Hepatic stellate cell (primary cell): ENCODE data around the gene FGA.

Experiments used
- DNase-seq: peaks from one replicate; pipeline ENCODE4 v3.0.0; 2011; ENCODE audit warnings: low spot score

The FGA gene

DNA sequence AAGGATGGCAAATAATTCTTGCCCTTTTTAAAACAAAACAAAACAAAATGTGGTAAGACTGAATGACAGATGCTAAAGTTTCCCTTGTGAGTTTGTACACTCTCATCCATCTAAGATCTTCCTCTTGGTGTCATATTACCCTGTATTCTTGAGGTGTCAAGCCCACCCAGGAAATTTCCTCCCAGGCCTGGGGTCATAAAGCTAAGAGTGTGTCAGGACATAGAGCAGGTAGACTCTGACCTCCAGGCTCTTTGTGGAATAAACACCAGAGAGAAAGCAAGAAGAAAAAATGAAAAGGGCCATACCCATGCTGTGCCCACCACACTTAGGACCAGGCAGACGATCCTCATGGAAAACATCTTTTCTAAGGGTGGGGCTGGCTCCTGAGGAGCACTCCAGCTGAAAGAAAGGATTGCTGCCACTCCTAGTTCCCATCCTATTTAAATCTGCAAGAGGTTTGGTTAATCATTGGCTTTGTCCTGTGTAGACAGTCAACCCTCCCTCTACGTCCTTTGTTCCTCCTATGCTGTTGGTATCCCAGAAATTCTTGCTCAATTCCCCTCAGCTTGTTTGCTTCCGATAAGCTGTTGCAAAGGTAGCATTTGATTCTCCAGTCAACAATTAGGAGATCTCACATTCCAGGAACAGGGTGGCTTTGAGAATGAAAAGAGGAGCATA is at the start of gene FGA:
Gene FGA, minus strand, starts transcription at position 414 of the 678 bp plus-strand sequence. Its CDS starts 55 bp downstream, at position 359.
- DNase-seq, result no peak

DNA sequence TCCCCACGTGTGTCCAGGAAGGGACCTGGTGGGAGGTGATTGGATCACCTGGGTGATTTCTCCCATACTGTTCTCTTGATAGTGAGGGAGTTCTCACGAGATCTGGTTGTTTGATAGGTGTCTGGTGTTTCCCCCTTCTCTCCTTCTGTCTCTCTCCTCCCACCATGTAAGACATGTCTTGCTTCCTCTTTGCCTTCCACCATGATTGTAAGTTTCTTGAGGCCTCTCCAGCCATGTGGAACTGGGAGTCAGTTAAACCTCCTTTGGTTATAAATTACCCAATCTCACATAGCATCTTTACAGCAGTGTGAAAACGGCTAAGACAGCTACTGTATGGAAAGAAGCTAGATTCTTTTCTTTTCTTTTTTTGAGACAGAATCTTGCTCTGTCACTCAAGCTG is 43.5 kb upstream of the FGA start:
- no peak for DNase-seq

DNA sequence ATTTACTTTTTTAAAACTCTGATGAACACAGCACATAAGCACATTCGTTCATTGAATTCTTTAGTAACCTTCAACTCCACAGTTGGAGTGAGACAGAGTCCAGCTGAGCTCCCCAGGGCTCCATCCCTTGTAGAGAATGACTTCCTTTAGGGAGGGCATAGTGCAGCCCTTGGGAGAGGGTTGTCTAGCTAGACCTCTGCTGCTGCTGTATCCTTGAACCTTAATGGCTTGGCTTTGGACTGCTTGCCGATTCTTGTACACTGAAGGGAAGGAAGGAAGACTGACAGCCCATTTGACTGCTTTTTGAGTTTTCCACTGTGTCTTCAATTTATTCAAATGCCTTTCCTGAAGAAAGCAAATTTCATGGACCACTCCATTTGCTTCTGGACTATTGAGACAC is 41.3 kb upstream of the FGA start:
- no peak for DNase-seq

DNA sequence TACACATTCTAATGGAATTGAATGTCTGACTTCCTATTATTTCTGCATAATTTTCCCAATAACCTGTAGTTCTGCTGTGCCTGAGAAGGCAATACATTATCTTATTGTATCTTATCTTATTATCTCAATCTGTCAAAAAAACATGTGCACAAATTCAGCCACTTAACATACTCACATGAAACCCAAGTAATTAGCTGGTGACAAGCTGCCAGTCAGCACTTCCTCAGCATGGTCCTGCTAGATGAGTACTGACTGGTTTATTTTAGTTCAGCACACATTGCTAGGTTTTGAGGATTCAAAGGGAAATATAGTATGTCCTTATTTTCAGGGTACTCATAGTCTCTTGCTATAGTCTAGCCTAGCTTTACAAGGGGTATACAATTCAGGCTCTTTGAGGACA is 39.8 kb upstream of the FGA start:
- DNase-seq, result no peak

DNA sequence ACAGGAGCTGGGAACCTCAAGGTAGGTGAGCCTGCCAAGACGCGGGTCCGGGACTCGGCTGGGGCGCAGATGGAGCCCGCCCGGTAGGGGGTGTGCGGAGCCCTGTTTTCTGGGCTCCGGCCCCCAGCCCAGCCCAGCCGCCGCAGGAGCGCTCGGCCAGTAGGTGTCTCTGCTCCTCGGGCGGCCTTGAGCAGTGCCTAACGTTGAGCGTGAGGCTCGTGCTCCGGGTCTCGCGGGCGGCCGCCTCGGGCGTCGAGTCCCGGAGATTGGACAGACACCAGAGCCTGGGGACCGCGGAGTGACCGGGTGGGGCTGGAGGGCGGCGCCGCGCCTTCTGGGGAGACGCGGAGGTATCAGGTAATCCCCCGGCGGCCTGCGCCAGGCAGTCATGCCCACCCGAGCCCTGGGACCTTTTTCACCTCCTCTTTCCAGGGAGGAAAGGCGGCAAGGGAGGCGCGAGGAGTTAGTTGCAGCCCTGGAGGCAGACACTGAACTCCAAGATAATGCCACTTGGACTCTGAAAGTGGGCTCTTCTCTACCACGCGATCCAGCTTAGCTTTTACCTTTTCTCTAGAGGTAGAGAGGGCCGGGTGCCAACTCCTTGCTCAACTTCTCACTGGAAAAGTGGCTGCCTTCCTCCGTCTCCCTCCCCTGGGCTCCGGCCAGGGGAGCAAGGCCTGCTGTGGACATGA is 36.4 kb upstream of the FGA start:
- peak; percentile 7 for DNase-seq

DNA sequence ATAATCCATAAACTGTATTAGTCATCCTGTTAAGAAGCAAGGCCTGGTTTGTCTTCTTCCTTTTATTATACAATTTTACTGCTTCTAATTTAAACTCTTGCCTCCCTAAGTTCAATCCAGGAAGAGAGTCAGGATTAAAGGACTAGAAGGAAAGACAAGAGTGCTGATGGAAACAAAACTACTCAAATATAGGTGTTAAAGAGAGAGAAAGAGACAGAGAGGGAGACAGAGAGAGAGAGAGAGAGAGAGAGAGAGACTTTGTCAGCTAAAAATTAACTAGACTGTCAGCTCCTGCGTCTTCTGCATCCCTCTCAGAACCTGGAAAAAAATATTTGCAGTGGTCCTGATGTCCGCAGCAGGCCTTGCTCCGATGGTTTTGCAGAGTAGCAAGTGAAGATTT is 35.4 kb upstream of the FGA start:
- no peak for DNase-seq

DNA sequence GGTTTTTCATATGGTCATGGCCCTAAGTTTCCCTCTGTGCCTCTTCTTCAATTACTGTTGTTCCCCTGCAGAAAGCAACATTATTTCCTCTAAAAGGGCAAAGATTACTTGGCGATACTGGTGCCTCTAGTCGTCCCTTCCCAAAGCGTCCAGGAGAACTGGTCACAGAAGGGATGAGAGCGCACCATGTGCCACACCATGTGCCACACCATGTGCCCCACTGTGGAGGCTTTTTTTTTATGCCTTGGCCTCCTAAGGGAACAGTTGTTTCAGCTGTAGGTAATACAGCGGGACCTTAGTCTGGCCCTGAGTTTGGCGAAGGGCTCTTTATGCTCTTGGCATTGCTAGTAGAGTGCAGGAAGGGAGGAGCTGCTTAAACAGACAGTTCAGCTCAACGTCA is 33.5 kb upstream of the FGA start:
- no peak for DNase-seq

DNA sequence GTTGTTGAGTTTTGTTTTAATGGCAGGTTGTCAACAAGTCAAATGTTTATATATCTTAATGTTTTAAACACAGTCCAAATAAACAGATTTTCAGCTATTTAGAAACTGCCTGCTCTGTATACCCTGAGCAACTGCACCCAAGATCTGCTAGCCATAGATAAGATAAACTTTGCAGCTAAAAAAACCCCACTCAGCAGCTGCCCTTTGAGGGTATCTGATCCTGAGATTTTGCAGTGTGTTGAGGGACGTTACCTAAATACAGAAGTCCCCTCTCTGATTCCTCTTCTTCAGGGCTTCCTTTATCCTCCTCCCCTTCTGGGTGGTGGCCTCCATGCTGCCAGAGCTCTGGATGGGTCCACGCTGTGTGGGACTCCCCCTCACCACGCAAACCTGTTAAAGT is 32.9 kb upstream of the FGA start:
- DNase-seq, result no peak

DNA sequence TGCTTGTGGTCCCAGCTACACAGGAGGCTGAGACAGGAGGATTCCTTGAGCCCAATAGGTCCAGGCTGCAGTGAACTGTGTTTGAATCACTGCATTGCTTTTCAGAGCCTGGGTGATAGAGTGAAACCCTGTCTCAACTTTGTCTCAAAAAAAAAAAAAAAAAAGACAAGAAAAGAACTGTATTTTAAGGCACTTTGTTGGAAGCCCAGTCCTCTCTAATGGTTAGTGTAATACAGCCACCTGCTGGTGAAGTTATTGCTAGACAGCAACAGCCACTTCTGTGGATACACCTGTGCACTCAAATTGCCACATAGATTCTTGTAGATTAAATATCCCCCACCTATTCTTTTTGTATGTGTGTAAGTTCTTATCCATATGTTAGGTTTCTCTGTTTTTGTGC is 32.1 kb upstream of the FGA start:
- DNase-seq, result peak; percentile 22

DNA sequence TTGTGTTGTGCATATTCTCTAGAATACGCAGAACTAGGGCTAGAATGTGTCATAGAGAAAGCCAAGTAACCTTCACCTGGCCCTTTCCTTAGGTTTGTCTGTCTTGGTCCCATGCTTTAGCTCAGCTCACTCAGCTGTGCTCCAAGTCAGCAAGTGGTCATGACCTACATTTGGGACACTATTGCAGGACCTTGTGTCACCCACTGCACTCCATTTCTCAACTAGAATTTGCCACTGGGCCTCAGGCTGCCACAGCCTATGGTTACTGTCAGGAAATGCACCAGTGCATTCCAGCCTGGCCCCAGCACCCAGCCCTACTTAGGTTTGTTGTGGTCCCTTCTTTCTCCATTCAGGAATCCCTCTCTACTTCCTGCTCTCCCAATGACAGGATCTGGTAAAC is 29.6 kb upstream of the FGA start:
- no peak for DNase-seq

DNA sequence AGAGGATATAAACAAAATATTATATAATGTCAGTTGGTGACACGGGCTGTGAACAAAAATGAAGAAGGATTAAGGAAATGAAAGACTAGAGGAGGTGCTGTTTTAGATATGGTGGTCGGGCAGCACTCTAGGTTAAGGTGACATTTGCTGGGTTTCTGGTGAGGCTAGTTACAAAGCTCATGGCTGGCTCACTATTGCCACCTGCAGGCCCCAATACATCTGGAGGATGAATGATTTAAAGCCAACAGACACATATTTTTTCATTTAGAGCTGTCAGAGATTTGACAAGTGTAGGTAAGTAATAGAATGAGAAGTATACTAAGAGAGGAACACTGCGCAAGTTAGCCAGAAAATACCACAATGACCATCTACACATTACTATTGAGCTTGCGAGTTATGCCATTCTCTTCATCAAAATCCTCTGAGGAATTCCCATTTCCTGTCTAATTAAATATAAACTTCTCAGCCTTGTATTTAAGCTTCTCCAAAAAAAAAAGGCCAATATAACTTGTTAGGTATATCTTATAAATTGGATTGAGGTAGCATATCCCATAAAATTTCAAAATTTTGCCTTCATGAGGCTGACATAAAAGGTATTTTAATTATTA is 28.3 kb upstream of the FGA start:
- DNase-seq, result peak; percentile 19

DNA sequence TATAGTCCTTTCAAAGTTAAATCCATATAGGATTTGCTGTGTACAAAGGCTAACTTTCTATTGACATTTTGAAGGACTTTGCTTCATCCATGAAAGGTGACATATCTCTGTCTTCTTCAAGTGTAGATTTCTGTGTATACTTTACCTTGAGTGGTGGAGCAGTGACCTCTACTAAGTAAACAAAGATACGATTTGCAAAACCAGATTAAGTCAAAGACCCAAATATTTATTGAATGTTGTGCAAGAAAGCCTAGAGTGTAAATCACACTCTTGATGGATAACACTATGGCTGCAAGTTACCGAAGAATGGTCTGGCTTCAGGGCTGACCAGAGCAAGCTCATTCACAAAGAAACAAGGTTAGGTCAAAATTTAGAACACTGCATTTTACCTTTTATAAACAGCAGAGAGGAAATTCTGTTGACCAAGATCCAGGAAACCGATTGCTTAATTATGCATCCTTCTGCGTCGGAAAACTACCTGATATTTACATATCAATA is 27.3 kb upstream of the FGA start:
- DNase-seq, result no peak

DNA sequence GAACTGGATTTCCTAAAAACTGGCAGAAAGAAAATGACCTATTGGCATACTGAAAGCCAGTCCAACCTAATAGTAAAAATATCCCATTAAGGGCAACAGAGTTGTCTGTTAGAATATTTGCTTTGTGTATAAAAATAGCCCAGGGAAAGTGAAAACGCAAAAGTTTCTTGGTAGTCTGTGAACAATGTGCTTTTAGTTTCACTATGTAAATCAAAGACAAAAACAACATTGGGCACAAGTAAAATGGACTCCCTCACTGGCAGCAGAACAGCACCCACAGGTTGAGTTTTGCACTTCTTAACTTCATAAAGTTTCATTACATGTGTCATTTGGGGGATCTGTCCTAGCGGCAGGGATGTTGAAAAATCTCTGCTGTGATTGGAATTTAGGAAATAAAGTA is 26.2 kb upstream of the FGA start:
- DNase-seq, result no peak

DNA sequence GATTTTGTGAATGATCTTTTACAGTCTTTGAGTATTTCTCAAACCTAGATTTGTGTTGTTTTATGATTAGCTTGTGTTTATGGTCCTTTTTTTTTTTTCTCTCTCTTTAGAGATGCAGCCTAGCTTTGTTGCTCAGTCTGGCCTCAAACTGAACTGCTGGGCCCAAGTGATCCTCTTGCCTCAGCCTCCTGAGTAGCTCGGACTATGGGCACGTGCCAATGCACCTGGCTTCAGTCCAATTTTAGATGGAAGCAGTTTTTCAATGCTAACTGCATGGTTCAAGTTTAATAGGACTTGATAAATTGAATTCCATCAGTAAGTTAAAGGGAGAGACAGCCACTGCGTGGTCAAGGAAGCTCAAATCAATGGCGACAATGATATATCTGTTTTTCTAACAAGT is 25.7 kb upstream of the FGA start:
- no peak for DNase-seq

DNA sequence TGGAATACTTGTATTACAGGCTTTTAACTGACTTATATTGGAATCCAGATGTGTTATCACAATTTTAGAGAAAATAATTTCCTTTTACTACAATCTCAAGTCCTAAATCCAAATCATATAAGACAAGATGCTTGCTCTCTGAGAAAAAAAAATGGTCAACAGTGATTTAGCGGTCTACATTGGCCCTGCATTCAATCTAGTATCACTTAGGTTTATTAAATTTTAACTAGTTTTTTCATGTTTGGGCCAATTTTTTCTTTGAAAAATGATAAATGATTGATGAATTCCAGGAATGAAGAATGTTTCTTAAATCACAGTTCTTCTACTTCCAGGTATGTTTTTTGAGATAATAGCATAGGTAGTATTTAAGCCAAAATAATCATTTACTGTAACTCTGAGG is 24.7 kb upstream of the FGA start:
- no peak for DNase-seq

DNA sequence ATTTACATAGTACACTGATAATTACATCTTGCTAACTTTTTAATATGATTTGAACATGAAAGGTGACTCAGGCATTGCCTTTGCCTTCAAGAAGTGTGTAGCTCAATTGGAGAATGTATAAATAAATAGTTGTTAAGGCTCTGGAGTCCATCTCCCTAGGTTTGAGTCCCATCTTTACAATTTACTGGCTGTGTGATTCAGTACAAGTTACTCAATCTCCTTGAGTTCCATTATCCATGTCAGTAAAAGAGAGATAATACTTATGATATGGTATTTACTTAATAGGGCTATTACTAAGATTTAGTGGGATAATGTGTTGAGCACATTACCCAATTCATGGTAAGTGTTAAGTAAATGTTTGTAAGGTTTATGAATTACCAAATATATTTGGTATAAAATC is 23.8 kb upstream of the FGA start:
- no peak for DNase-seq

DNA sequence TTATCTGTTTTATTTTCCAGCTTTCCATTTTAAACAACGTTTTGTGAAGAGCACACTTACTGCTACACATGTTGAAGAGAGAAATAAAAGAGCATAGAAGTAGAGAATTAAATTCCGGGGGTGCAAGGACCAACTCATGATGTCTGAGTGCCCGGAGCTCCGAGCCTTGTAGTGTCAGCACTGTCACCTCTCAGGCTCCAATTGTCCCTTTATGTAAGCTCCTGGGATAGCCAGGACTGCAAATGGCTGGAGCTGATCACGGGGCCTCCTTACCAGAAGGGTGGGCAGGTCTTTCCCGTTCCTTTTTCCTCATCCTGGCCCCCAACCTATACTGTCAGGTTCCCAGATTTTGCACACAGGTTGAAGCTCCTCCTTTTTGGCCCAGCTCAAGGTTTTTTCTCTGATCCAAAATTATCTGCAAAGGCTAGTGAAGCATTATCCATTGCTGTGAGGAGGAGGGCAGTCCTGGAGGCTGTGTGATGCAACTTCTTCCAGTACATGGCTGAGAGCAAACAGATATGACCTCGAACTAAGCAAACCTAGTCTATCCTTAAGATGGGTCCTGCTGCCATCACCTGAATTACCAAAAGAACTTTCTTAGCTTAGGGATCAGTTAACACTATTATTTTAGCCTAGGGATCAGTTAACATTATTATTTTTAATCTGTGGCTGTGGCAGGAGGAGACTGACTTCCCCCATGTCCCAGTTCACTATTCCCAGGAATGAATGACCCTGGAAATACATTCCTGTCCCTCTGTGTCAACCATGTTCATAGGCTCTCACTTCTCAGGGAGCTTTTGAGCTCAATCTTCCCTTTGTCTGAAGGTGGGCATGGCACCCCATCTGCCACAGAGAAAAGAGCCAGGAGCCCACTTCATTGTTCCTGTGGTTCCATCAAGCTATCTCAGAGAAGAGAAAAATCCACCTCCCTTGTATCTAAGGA is 22.2 kb upstream of the FGA start, which contains the start of gene FGG:
Gene FGG, minus strand, starts transcription at position 185 of the 943 bp plus-strand sequence. Its CDS starts 47 bp downstream, at position 138.
- no peak for DNase-seq

DNA sequence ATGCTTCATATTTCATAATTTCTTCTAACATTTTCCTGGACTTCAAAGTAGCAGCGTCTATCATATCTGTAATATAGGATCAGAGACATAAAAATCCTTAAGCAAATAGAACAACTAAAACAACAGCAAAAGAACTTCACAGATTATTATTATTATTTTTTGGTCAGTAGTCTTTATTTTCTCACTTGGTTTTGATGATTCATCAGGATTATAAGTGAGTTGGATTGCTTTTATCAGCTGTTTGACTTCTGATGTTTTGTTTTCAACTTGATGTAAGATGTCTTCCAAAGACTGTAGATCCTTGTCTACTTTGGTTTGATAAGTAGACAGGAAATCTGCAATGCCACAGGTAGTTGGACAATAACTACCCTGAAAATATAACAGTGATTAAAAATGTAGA is 21.3 kb upstream of the FGA start:
- no peak for DNase-seq

DNA sequence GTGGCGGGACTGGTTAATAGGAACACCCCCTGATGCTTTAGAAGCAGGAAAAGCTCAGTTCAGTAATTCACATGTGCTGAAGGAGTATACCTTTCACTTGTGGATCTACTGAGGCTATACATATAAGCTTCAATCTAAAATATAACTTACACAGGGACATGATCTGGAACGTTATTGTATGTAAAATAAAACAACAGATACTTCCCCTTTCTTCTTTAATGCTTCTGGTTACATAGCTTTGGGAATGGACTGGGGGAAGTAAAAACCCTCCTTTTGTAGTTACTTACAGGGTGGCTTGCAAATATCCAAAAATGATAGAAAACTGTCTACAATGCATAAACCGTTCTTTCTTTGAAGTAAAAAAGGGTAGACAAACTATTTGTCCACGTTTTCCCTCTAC is 20.0 kb upstream of the FGA start:
- no peak for DNase-seq

DNA sequence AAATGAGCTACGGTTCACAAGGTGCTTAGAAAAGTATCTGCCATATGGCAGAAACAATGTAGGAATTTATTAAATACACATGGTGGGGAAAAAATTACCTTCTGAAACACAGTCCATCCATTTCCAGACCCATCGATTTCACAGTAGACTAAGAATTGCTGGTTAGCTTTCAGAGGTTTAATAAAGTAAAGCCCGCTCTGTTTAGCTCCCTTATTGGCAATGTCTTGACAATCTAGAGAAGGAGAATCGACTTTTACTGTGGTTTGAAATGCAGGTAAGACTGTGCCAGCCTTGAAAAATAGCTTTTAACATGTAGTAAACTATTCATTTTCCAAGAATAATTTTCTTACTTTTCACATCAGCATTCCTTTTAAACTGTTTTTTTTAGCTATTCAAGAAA is 19.0 kb upstream of the FGA start:
- DNase-seq, result no peak

DNA sequence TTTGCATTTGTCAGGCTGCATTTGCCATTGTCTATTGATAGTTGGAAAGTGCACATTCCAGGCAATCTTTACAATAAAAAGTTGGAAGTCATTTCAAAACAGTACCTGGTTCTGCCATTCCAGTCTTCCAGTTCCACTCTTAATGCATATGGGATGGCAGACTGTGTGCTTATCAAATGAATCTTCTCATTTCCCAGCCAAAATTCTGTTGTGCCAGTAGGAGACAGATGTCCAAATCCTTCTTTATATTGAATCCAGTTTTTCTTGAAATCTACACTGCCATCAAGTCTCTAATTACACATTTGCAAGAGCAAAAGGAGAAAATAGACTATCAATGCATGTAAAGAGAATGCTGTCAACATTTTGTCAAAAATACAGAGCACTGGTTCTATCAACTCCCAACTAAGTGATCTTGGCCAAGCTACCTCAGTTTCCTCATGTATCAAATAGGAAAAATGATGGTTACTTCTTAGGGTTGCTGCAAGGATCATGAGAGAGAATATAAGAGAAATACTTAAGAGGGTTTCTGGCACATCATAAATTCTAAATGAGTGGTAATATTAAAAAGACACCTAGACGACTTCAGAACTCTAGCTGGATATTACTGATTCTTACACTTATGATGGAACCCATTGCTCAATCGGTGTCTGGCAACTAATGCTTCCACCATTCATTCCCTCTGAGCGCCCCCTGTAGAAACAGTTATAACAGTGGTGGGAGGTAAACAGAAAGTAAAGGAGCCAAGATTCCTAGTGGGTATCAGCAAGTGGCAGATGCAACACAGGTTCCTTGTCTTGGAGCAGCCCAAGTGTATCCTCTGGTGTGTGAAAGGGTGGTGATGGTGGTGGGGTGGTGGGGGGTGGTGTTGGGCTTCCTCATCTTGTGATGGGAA is 18.1 kb upstream of the FGA start:
- no peak for DNase-seq
